Brain microvascular endothelial cell (primary cell): ENCODE data around the gene CCR6.

Experiments
- DNase-seq: peaks from one replicate; pipeline ENCODE4 v3.0.0-alpha.2; 2020
- H3K27ac ChIP-seq: fragments of 250-450 bp; sonication (Bioruptor Pico); 2 replicates; pipeline ENCODE4 v1.5.1; 2020; ENCODE audit warnings: mild to moderate bottlenecking, moderate library complexity
- H3K27me3 ChIP-seq: fragments of 250-450 bp; sonication (Bioruptor Pico); replicated peaks from 2 replicates; pipeline ENCODE4 v1.5.1; 2020; ENCODE audit warnings: mild to moderate bottlenecking
- H3K36me3 ChIP-seq: fragments of 250-450 bp; sonication (Bioruptor Pico); replicated peaks from 2 replicates; pipeline ENCODE4 v1.5.1; 2020; ENCODE audit warnings: mild to moderate bottlenecking
- H3K4me3 ChIP-seq: 2 replicates; pipeline ENCODE4 v1.5.1; 2011; ENCODE audit warnings: low read depth, mild to moderate bottlenecking, control low read depth, low read length, moderate library complexity
- CTCF ChIP-seq: IDR thresholded peaks from 2 replicates; pipeline ENCODE4 v1.5.1; 2011; ENCODE audit warnings: low read depth, mild to moderate bottlenecking, moderate library complexity, low read length, control low read depth, inconsistent platforms; ENCODE audit errors: missing control alignments
- in situ Hi-C: cut with HindIII; loops from 2 replicates; pipeline ENCODE4 v1.10.0; 2017; ENCODE audit warnings: low sequenced_read_pairs, low pct_ligation_motif_present

The CCR6 gene

DNA sequence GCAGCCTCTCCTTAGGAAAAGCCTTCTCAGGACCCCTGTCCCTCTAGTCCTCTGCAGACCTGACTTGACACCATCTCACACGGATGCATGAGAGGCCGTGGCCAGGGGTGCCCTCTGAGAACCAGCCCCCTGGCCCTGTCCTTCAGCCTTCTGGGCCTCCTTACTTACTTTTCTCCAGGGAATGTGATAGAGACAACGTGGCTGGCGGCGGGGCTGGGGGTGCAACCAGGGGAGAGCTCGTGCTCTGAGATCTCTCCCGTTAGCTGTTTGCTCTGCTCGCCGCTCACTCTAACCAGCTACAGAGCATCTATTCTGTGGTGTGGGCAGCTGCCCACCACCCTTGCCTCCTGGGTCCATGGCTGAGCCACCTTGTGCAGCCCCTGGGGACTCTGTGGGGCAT lies 20.1 kb downstream of the CCR6 start:
- in situ Hi-C loops: no loop called here
- DNase-seq: no peak
- Histone ChIP-seq H3K27ac (no peak overlapping the region), H3K4me3 (no peak overlapping the region), H3K36me3 (no peaks in the 10 kb centered on the region), H3K27me3 (no peaks in the 10 kb centered on the region)
- TF ChIP-seq CTCF: no peak

GRCh38 chr6:167145461-167145860 lies 22.6 kb downstream of the CCR6 start:
- in situ Hi-C loops: no loop called here

DNA sequence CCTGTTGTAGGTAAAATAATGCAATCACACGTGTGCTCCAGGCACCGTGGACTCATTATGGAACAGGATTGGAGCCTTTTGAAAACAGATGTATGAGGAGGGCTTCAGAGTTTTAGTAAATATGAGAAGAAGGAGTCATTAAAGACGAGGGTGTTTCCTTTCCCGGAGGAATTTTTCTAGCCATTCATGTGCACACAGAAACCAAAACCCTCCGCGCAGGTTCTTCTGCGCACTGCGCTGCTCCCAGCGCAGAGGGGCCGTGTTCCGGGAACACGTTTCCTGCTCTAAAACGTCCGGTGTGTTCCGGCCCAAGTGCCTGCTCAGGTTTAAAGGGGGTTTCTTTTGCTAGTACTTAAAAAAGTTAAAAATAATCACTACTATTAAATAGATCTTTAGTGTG lies 23.2 kb downstream of the CCR6 start:
- no peak overlapping the region for H3K27ac ChIP-seq
- H3K4me3 ChIP-seq: no peak overlapping the region
- in situ Hi-C loops: no loop called here
- H3K27me3 ChIP-seq: no peaks in the 10 kb centered on the region
- no peaks in the 10 kb centered on the region for H3K36me3 ChIP-seq
- no peak for DNase-seq
- no peak for TF ChIP-seq CTCF

More at GRCh38 chr6:167145461-167145860, 22.6 kb downstream of the CCR6 start:
- no peak overlapping the region for H3K27ac ChIP-seq
- no peak for DNase-seq
- H3K27me3 ChIP-seq: no peaks in the 10 kb centered on the region
- TF ChIP-seq CTCF: no peak
- H3K36me3 ChIP-seq: no peaks in the 10 kb centered on the region
- no peak overlapping the region for H3K4me3 ChIP-seq

GRCh38 chr6:167146977-167147376 lies 24.1 kb downstream of the CCR6 start:
- in situ Hi-C loops: no loop called here
- no peak for TF ChIP-seq CTCF
- Histone ChIP-seq H3K27ac (no peak overlapping the region), H3K36me3 (no peaks in the 10 kb centered on the region), H3K4me3 (no peak overlapping the region), H3K27me3 (no peaks in the 10 kb centered on the region)
- DNase-seq: no peak

- in situ Hi-C loops: no loop called here
- no peaks in the 10 kb centered on the region for H3K27me3 ChIP-seq
Observed at GRCh38 chr6:167148021-167148420, 25.1 kb downstream of the CCR6 start.

More at GRCh38 chr6:167148021-167148420, 25.1 kb downstream of the CCR6 start:
- Histone ChIP-seq H3K36me3 (no peaks in the 10 kb centered on the region), H3K4me3 (no peak overlapping the region), H3K27ac (no peak overlapping the region)
- no peak for DNase-seq
- TF ChIP-seq CTCF: no peak
